Endothelial cell of umbilical vein (primary cell): ENCODE data around the gene ZNF182. TPM values are rescaled to one million over a fixed set of nuclear protein-coding genes. Genes with fewer than 3 reads are reported as not detected.

Source experiments
- BruUV-seq: library from RNA; stranded (reverse); fragments of 400-500 nt; replicated peaks from 2 replicates; lab custom pipeline; 2021; lab: Mats Ljungman, UMichigan
- CTCF ChIA-PET: fragments of 300-600, 350-600 bp; sonication (Branson Sonifier 250); formaldehyde crosslinking; loops from one replicate; lab custom pipeline; 2021; ENCODE audit warnings: antibody characterized with exemption, inconsistent platforms; lab: Charles Lee
- POLR2A ChIA-PET: fragments of 300-600, 350-600 bp; sonication (Branson Sonifier 250); formaldehyde crosslinking; loops from one replicate; lab custom pipeline; 2021; ENCODE audit warnings: antibody characterized with exemption, inconsistent platforms; lab: Charles Lee
- DNase-seq: peaks from one replicate; pipeline ENCODE4 v3.0.0-alpha.2; 2011; ENCODE audit warnings: low read depth, low spot score
- FAIRE-seq: peaks from 2 replicates; lab custom pipeline; 2011; peaks lifted over from hg19 to GRCh38; lab: Jason Lieb, UNC
- H2AFZ ChIP-seq: 2 replicates; pipeline ENCODE4 v1.6.0; 2012; ENCODE audit warnings: low read depth, low read length, control low read depth, inconsistent platforms
- H3K27ac ChIP-seq: 2 replicates; pipeline ENCODE4 v1.5.1; 2011; ENCODE audit warnings: low read depth, mild to moderate bottlenecking, control low read depth, low read length, moderate library complexity; ENCODE audit not compliant: insufficient read depth
- H3K27me3 ChIP-seq, 2 experiments: 2 replicates each; pipeline versions ENCODE4 v1.6.0 to v1.6.1; 2011; ENCODE audit warnings: low read length in 2 of 2, mixed read lengths in 1 of 2; ENCODE audit not compliant: control insufficient read depth in 2 of 2, insufficient read depth in 2 of 2
- H3K36me3 ChIP-seq, 2 experiments: 2 replicates in 1 of 2; 3 replicates in 1 of 2; pipeline ENCODE4 v1.5.1; 2011; ENCODE audit warnings: low read length in 2 of 2, mild to moderate bottlenecking in 1 of 2, moderate library complexity in 1 of 2; ENCODE audit not compliant: control insufficient read depth in 2 of 2, insufficient read depth in 2 of 2; ENCODE audit errors: extremely low read depth in 1 of 2
- H3K4me1 ChIP-seq: 3 replicates; pipeline ENCODE4 v1.5.1; 2011; ENCODE audit warnings: mild to moderate bottlenecking, low read length; ENCODE audit not compliant: control insufficient read depth, insufficient read depth; ENCODE audit errors: extremely low read depth
- H3K4me2 ChIP-seq: 2 replicates; pipeline ENCODE4 v1.6.1; 2011; ENCODE audit warnings: low read length, control low read depth, mixed read lengths; ENCODE audit not compliant: insufficient read depth
- H3K4me3 ChIP-seq, 3 experiments: fragments of 200-600 bp in 1 of 3; sonication (generic), shearing (Covaris generic) in 1 of 3; replicated peaks in 1 of 3; 2 replicates each; pipeline ENCODE4 v1.5.1; 2011 to 2016; ENCODE audit warnings: control low read depth in 3 of 3, low read length in 3 of 3, mild to moderate bottlenecking in 2 of 3, inconsistent platforms in 1 of 3, low read depth in 1 of 3, moderate library complexity in 1 of 3; ENCODE audit not compliant: insufficient read depth in 1 of 3
- H3K79me2 ChIP-seq: 2 replicates; pipeline ENCODE4 v1.6.0; 2012; ENCODE audit warnings: low read length, inconsistent platforms; ENCODE audit not compliant: control insufficient read depth, insufficient read depth
- H3K9ac ChIP-seq: replicated peaks from 2 replicates; pipeline ENCODE3; 2011; ENCODE audit warnings: low read length, control low read depth; ENCODE audit not compliant: insufficient read depth; ENCODE audit errors: extremely low read depth
- H3K9me1 ChIP-seq: replicated peaks from 3 replicates; pipeline ENCODE4 v1.6.0; 2011; ENCODE audit warnings: mild to moderate bottlenecking, low read length; ENCODE audit not compliant: control insufficient read depth, insufficient read depth; ENCODE audit errors: extremely low read depth
- H3K9me3 ChIP-seq: replicated peaks from 2 replicates; pipeline ENCODE4 v1.5.1; 2012; ENCODE audit warnings: low read length, inconsistent platforms; ENCODE audit not compliant: control insufficient read depth, insufficient read depth
- H4K20me1 ChIP-seq: replicated peaks from 2 replicates; pipeline ENCODE3; 2011; ENCODE audit warnings: mild to moderate bottlenecking, low read length; ENCODE audit not compliant: control insufficient read depth, insufficient read depth; ENCODE audit errors: extremely low read depth
- EZH2 ChIP-seq: IDR thresholded peaks from 2 replicates; pipeline ENCODE4 v1.6.1; 2012; ENCODE audit warnings: borderline replicate concordance, low read depth, mild to moderate bottlenecking, moderate library complexity, low read length, inconsistent platforms; ENCODE audit not compliant: severe bottlenecking
- FOS ChIP-seq: IDR thresholded peaks from 2 replicates; pipeline ENCODE4 v1.6.1; 2011; ENCODE audit warnings: mild to moderate bottlenecking, low read length, moderate library complexity, borderline replicate concordance; ENCODE audit not compliant: insufficient read depth
- GATA2 ChIP-seq: IDR thresholded peaks from 2 replicates; pipeline ENCODE4 v1.7.0; 2011; ENCODE audit warnings: low read depth, mild to moderate bottlenecking, moderate library complexity, mixed read lengths, low read length; ENCODE audit not compliant: insufficient read length, insufficient read depth
- JUN ChIP-seq: IDR thresholded peaks from 2 replicates; pipeline ENCODE4 v1.6.1; 2011; ENCODE audit warnings: borderline replicate concordance, low read depth; ENCODE audit not compliant: insufficient read length, insufficient read depth
- MYC ChIP-seq: IDR thresholded peaks from one replicate; pipeline ENCODE4 v1.6.1; 2011; ENCODE audit warnings: mild to moderate bottlenecking, low read depth, low read length
- POLR2AphosphoS5 ChIP-seq: IDR thresholded peaks from 2 replicates; pipeline ENCODE4 v1.6.1; 2012; ENCODE audit warnings: low read depth, mild to moderate bottlenecking, control low read depth, low read length, moderate library complexity; ENCODE audit not compliant: insufficient read depth
- dilution Hi-C: fragments of 300-500 bp; cut with MboI; formaldehyde crosslinking; loops from one replicate; pipeline ENCODE4 v1.15.0; 2019; ENCODE audit warnings: low sequenced_read_pairs; ENCODE audit not compliant: extremely low pct_ligation_motif_present
- intact Hi-C: fragments of 100-400 bp; cut with micrococcal nuclease; formaldehyde crosslinking; loops from one replicate; pipeline ENCODE4 v1.10.0; 2022
- polyA plus RNA-seq, 4 experiments: library from polyadenylated mRNA; depleted of rRNA in 3 of 4; stranded (reverse) in 3 of 4; unstranded in 1 of 4; fragments of >200 nt; gene quantifications; 2 replicates each; pipeline versions ENCODE4 v1.2.1 to v1.2.3, GENCODE V29; 2011 to 2012; ENCODE audit warnings: missing spikeins in 1 of 4
- total RNA-seq: library from RNA; stranded (reverse); gene quantifications from 2 replicates; pipeline ENCODE4 v1.2.3, GENCODE V29; 2021
- TF ChIP-seq, protein P1 (sequence below), 2 donors: IDR thresholded peaks; 1 replicate in 1 of 2; 2 replicates in 1 of 2; pipeline ENCODE4 v1.5.1; 2011; ENCODE audit warnings: low read length in 2 of 2, mild to moderate bottlenecking in 2 of 2, moderate library complexity in 2 of 2, control low read depth in 1 of 2, inconsistent platforms in 1 of 2, low read depth in 1 of 2; ENCODE audit not compliant: insufficient read depth in 1 of 2; ENCODE audit errors: extremely low read depth in 1 of 2
- TF ChIP-seq, protein P2 (sequence below): IDR thresholded peaks from 2 replicates; pipeline ENCODE4 v1.6.1; 2011; ENCODE audit not compliant: insufficient read depth, insufficient read length

Gene ZNF182
- total and polyA plus RNA-seq, 2 donors (not counting 3 experiments of a cell fraction or from before 2014, with no cell fraction given) = 0.90 to 3.9 TPM

DNA sequence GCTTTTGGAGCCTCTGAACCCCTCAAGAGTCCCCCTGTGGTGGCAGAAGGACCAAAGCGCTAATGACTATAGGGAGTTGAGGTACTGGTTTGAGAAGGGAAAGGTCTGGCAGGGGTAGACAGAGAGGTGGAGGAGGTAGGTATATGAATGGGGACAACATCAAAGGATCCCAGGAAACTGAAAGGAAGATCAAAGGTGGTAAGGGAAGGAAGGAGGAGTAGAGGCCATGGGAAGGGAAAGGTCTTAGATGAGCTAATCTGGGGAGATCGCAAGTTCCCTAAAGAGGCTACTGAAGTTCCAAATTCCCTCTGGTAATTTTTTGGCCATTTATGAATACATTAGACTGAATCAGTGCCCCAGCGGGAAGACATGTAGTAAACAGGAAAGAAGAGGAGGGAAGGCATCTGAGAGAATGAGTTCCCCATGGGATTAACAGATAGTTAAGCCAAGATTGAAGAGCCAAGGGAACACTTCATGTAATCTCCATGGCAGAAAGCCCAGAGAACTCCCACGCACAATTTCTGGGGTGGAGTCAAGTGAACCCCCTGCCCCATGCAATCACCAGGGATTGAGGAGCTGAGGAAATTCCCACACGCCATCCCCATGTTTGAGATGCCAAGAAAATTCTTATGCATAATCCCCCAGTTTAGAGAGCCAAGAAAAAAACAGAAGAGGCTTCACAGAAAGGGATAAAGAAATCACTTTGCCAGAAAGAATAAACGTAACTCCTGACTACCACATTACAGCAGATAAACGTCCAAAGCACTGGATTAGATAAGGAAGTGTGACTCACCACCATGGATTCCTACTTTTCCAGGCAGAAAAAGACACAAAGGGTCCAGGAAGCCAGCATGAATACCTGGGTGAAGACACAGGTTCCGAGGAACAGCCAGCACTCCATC lies 41.9 kb upstream of the ZNF182 start:
- ChIA-PET CTCF (interaction anchor here (0.7 kb wide), 1 partner anchor 253 kb away, joined by 4 read pairs; no protein-coding TSS in a partner anchor), POLR2A (no interaction called here)
- Histone ChIP-seq H3K27me3 (no peaks in the 10 kb centered on the region), H2AFZ (no peak overlapping the region), H3K4me1 (peaks cover 13% of the 10 kb centered on the region), H3K9ac (no peak overlapping the region), H4K20me1 (no peaks in the 10 kb centered on the region), H3K36me3 (no peaks in the 10 kb centered on the region), H3K9me3 (no peaks in the 10 kb centered on the region), H3K9me1 (no peaks in the 10 kb centered on the region), H3K4me2 (no peak overlapping the region), H3K27ac (no peak overlapping the region), H3K4me3 (no peak overlapping the region), H3K79me2 (no peaks in the 10 kb centered on the region)
- dilution Hi-C loops = no loop called here
- no TSS peak for BruUV-seq
- DNase-seq = peak; percentile 43
- peak; percentile 98 for FAIRE-seq
- intact Hi-C loops = no loop called here
- TF ChIP-seq, protein P1, sequence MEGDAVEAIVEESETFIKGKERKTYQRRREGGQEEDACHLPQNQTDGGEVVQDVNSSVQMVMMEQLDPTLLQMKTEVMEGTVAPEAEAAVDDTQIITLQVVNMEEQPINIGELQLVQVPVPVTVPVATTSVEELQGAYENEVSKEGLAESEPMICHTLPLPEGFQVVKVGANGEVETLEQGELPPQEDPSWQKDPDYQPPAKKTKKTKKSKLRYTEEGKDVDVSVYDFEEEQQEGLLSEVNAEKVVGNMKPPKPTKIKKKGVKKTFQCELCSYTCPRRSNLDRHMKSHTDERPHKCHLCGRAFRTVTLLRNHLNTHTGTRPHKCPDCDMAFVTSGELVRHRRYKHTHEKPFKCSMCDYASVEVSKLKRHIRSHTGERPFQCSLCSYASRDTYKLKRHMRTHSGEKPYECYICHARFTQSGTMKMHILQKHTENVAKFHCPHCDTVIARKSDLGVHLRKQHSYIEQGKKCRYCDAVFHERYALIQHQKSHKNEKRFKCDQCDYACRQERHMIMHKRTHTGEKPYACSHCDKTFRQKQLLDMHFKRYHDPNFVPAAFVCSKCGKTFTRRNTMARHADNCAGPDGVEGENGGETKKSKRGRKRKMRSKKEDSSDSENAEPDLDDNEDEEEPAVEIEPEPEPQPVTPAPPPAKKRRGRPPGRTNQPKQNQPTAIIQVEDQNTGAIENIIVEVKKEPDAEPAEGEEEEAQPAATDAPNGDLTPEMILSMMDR (IDR thresholded peaks at IDR 0.05; ENCODE audit: extremely low read depth in 1 of 2, insufficient read depth in 1 of 2, low read depth in 1 of 2, low read length in 2 of 2) = no peak
- TF ChIP-seq JUN (peak; percentile 37), GATA2 (no peak), POLR2AphosphoS5 (no peak), FOS (peak; percentile 49), EZH2 (no peak), MYC (no peak)
- TF ChIP-seq, protein P2, sequence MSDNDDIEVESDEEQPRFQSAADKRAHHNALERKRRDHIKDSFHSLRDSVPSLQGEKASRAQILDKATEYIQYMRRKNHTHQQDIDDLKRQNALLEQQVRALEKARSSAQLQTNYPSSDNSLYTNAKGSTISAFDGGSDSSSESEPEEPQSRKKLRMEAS = no peak
